Esophagus muscularis mucosa (tissue), 4 donors: ENCODE data around the gene MELTF.

Source experiments
- EP300 ChIP-seq: sonication (generic); formaldehyde crosslinking; IDR thresholded peaks from one replicate; pipeline ENCODE4 v1.6.1; 2017; ENCODE audit warnings: antibody characterized with exemption
- POLR2A ChIP-seq: fragments of 450-650 bp; IDR thresholded peaks from one replicate; pipeline ENCODE4 v1.6.1; 2017; ENCODE audit warnings: antibody characterized with exemption, moderate library complexity, mild to moderate bottlenecking, low read depth
- POLR2AphosphoS5 ChIP-seq, 2 donors: sonication (generic); formaldehyde crosslinking; IDR thresholded peaks; one replicate each; pipeline ENCODE4 v1.6.1; 2017; ENCODE audit warnings: antibody characterized with exemption in 2 of 2
- TF ChIP-seq, protein P1 (sequence below), 3 experiments: fragments of 200-600 bp in 2 of 3; fragments of 450-650 bp in 1 of 3; sonication (generic) in 2 of 3; IDR thresholded peaks; one replicate each; pipeline ENCODE4 v1.5.1; 2017 to 2019; ENCODE audit warnings: antibody characterized with exemption in 3 of 3, mild to moderate bottlenecking in 2 of 3, moderate library complexity in 1 of 3

DNA sequence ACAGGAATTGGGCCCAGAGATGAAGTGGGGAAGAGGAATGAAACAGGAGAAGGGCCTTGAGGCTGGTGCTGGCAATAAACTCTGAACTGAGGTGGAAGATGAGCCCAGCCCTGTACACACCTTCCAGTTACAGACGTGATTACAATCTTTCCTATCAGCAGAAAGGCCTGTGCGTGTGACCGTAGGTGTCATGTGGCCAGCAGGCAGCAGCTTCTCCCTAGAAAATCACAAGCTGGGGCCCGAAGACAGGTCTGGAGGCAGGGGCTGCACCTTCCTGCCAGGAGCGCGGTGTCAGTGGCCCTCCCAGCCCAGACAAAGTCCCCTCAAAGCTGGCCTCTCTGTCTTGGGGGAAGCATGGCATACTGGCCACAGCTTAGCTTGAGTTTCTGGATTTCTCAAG is 44.3 kb downstream of the MELTF start:
- TF ChIP-seq, protein P1, sequence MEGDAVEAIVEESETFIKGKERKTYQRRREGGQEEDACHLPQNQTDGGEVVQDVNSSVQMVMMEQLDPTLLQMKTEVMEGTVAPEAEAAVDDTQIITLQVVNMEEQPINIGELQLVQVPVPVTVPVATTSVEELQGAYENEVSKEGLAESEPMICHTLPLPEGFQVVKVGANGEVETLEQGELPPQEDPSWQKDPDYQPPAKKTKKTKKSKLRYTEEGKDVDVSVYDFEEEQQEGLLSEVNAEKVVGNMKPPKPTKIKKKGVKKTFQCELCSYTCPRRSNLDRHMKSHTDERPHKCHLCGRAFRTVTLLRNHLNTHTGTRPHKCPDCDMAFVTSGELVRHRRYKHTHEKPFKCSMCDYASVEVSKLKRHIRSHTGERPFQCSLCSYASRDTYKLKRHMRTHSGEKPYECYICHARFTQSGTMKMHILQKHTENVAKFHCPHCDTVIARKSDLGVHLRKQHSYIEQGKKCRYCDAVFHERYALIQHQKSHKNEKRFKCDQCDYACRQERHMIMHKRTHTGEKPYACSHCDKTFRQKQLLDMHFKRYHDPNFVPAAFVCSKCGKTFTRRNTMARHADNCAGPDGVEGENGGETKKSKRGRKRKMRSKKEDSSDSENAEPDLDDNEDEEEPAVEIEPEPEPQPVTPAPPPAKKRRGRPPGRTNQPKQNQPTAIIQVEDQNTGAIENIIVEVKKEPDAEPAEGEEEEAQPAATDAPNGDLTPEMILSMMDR (IDR thresholded peaks at IDR 0.05) = no peak
- no peak for TF ChIP-seq POLR2A
- TF ChIP-seq POLR2AphosphoS5 (IDR thresholded peaks at IDR 0.05) = no peak
- no peak for TF ChIP-seq EP300
